Sigmoid colon (tissue), 7 donors: ENCODE data around the gene DENND4B. TPM values are rescaled to one million over a fixed set of nuclear protein-coding genes. Genes with fewer than 3 reads are reported as not detected.

Source experiments
- DNase-seq: peaks from one replicate; pipeline ENCODE4 v3.0.0-alpha.2; 2019
- H3K27ac ChIP-seq, 4 donors: fragments of 200-600 bp; sonication (generic); one replicate each; pipeline ENCODE4 v1.5.1; 2016 to 2019; ENCODE audit warnings: mild to moderate bottlenecking in 1 of 4
- H3K27me3 ChIP-seq, 3 donors: fragments of 200-600 bp; sonication (generic); one replicate each; pipeline ENCODE4 v1.5.1; 2019; ENCODE audit warnings: mild to moderate bottlenecking in 1 of 3
- H3K36me3 ChIP-seq, 4 donors: fragments of 200-600 bp; sonication (generic); one replicate each; pipeline ENCODE4 v1.5.1; 2016 to 2019
- H3K4me1 ChIP-seq, 4 donors: fragments of 200-600 bp; sonication (generic); one replicate each; pipeline ENCODE4 v1.5.1; 2017 to 2019
- H3K4me3 ChIP-seq, 4 donors: fragments of 200-600 bp; sonication (generic); one replicate each; pipeline ENCODE4 v1.5.1; 2017 to 2019; ENCODE audit warnings: mild to moderate bottlenecking in 2 of 4, moderate library complexity in 1 of 4
- H3K9me3 ChIP-seq, 4 donors: fragments of 200-600 bp in 3 of 4; sonication (generic) in 3 of 4; one replicate each; pipeline versions ENCODE4 v1.5.1 to v1.6.1; 2013 to 2019
- CTCF ChIP-seq, 4 experiments: fragments of 450-650 bp in 3 of 4; fragments of 200-600 bp in 1 of 4; IDR thresholded peaks; one replicate each; pipeline ENCODE4 v1.5.1; 2016 to 2019; ENCODE audit warnings: antibody characterized with exemption in 4 of 4, mild to moderate bottlenecking in 3 of 4, moderate library complexity in 2 of 4
- EP300 ChIP-seq, 4 donors: sonication (generic); formaldehyde crosslinking; IDR thresholded peaks; one replicate each; pipeline ENCODE4 v1.6.1; 2017; ENCODE audit warnings: antibody characterized with exemption in 4 of 4
- POLR2A ChIP-seq, 2 donors: fragments of 450-650 bp; IDR thresholded peaks; one replicate each; pipeline ENCODE4 v1.6.1; 2016; ENCODE audit warnings: antibody characterized with exemption in 2 of 2, mild to moderate bottlenecking in 2 of 2, moderate library complexity in 2 of 2
- POLR2AphosphoS5 ChIP-seq, 4 donors: sonication (generic); formaldehyde crosslinking; IDR thresholded peaks; one replicate each; pipeline ENCODE4 v1.6.1; 2017; ENCODE audit warnings: antibody characterized with exemption in 4 of 4
- WGBS, 2 donors: extraction: QIAGEN DNeasy Blood & Tissue Kit; methylation state at CpG; one replicate each; pipeline ENCODE4 v1.1.7; 2013; 5-methylcytosine and 5-hydroxymethylcytosine counted together
- intact Hi-C: fragments of 100-400 bp; cut with DNase I; formaldehyde crosslinking; loops from one replicate; pipeline ENCODE4 v1.15.1; 2023
- polyA plus RNA-seq, 3 donors: library from polyadenylated mRNA; stranded (reverse); fragments of 200-250 nt; gene quantifications; one replicate each; pipeline ENCODE4 v1.2.3, GENCODE V29; 2013
- total RNA-seq, 4 donors: library from RNA; depleted of rRNA; stranded (reverse); fragments of >200 nt; gene quantifications; one replicate each; pipeline ENCODE4 v1.1.0, GENCODE V29; 2016
- donor health status: healthy with polysubstance abuse.
- donor health status: Bipolar disorder and iron deficiency.
- donor health status: healthy.

The DENND4B gene
- total and polyA plus RNA-seq, 7 donors, result 4.9 to 41.6 (median 18.1) TPM

DNA sequence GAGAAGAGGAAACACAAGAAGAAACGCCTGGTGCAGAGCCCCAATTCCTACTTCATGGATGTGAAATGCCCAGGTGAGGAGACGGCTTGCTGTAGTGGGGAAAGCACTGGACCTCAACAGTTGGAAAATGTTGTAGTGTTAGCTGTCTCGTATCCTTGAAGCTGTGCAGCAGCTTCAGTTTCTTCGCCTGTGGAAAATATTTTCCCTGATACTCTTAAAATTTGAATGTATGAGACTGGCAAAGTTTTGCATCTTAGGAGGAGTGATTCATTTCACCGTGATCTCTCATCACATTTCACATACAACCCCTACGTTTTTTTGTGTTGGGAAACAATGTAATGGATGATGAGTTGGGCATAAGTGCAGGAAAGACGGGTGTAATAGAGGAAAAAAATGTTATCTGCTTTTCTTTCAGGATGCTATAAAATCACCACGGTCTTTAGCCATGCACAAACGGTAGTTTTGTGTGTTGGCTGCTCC, 44.7 kb upstream of the DENND4B start:
- DNase-seq, result no peak
- 1 to 11% methylated on average over 9 of the region's 9 CpGs for whole genome bisulfite sequencing, 2 donors
- H3K4me1 ChIP-seq, result peaks cover 0 to 43% (median 39%) of the 10 kb centered on the region in 4 donors
- H3K27me3 ChIP-seq, result no peaks in the 10 kb centered on the region
- H3K4me3 ChIP-seq, result peak overlapping the region; percentile 72 to 96 (median 80)
- peaks cover 11 to 47% (median 20%) of the 10 kb centered on the region in 4 donors for H3K36me3 ChIP-seq
- TF ChIP-seq EP300 (IDR thresholded peaks at IDR 0.05), result no peak
- no peak for TF ChIP-seq POLR2A (IDR thresholded peaks at IDR 0.05)
- no peak for TF ChIP-seq POLR2AphosphoS5 (IDR thresholded peaks at IDR 0.05)
- no peak for TF ChIP-seq CTCF (IDR thresholded peaks at IDR 0.05)
- intact Hi-C loops, result loop anchor here (2.0 kb wide), 1 partner anchor 68 kb away; the partner anchor contains the start of gene GATAD2B
- peak overlapping the region; percentile 90 to 95 (median 92) for H3K27ac ChIP-seq
- H3K9me3 ChIP-seq, result no peaks in the 10 kb centered on the region

DNA sequence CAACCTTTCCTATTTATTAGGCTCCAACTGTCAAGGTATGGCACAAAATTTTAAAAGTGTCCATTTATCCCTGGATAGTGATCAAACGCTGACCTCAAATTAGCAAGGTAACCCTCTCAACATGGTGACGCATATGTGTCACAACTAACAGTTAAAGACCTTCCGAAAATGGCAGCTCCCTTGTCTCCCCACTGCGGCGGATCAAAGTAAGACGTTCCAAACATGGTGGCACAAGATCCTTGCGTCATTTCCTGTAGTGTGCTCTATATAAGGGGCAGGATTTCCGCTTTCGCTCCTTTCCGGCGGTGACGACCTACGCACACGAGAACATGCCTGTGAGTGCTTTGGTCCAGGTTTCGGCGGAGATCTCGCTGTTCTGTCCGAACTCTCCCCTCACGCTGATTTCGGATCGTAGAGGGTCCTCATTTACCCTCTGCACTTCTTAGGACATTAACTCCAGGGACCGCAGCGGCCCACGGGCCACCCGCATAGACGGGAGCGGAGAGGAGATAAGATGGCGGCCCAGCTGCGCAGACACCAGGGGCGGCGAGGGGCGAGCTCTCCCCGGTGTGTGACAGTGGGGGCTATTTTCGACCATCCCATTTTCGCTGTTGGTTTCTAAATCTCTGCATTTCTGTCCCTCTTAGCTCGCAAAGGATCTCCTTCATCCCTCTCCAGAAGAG, 44.1 kb upstream of the DENND4B start, which contains the start of gene RPS27:
TSS of gene RPS27 (plus strand) at position 295 of the 683 bp plus-strand sequence. CDS start at position 330, 35 bp downstream.
- Histone ChIP-seq H3K9me3 (no peaks in the 10 kb centered on the region), H3K4me3 (peak within 1 kb of the TSS; percentile 72 to 96 (median 80)), H3K4me1 (peaks cover 0 to 45% (median 40%) of the 10 kb centered on the region in 4 donors), H3K36me3 (peaks cover 11 to 42% (median 19%) of the 10 kb centered on the region in 4 donors), H3K27ac (peak within 1 kb of the TSS; percentile 90 to 95 (median 92)), H3K27me3 (no peaks in the 10 kb centered on the region)
- WGBS, 2 donors, result 0 to 1% methylated on average over 36 of the region's 36 CpGs
- TF ChIP-seq CTCF (IDR thresholded peaks at IDR 0.05), result no peak
- TF ChIP-seq EP300 (IDR thresholded peaks at IDR 0.05), result peak in 2 of 4 donors; percentile 63 to 75
- TF ChIP-seq POLR2A (IDR thresholded peaks at IDR 0.05), result peak; percentile 99 to 100
- TF ChIP-seq POLR2AphosphoS5 (IDR thresholded peaks at IDR 0.05), result peak; percentile 100
- peak; percentile 98 for DNase-seq
- intact Hi-C loops, result loop anchor here (2.0 kb wide), 1 partner anchor 68 kb away; the partner anchor contains the start of gene GATAD2B

- H3K4me3 ChIP-seq, result no peak overlapping the region
- no peak for DNase-seq
- TF ChIP-seq POLR2AphosphoS5 (IDR thresholded peaks at IDR 0.05) (no peak), EP300 (IDR thresholded peaks at IDR 0.05) (no peak), POLR2A (IDR thresholded peaks at IDR 0.05) (no peak), CTCF (IDR thresholded peaks at IDR 0.05) (no peak)
- peaks cover 3 to 21% (median 7%) of the 10 kb centered on the region in 4 donors for H3K36me3 ChIP-seq
- peaks cover 0 to 50% (median 42%) of the 10 kb centered on the region in 4 donors for H3K4me1 ChIP-seq
- H3K27ac ChIP-seq, result peak overlapping the region; percentile 86 to 95 (median 92)
- no peaks in the 10 kb centered on the region for H3K9me3 ChIP-seq
- H3K27me3 ChIP-seq, result no peaks in the 10 kb centered on the region
- 86 to 93% methylated on average over 8 of the region's 8 CpGs for WGBS, 2 donors
- intact Hi-C loops, result loop anchor here (2.0 kb wide), 1 partner anchor 311 kb away; no protein-coding TSS in a partner anchor
These were observed 41.1 kb upstream of the DENND4B start for GRCh38 chr1:153987621-153988020.

DNA sequence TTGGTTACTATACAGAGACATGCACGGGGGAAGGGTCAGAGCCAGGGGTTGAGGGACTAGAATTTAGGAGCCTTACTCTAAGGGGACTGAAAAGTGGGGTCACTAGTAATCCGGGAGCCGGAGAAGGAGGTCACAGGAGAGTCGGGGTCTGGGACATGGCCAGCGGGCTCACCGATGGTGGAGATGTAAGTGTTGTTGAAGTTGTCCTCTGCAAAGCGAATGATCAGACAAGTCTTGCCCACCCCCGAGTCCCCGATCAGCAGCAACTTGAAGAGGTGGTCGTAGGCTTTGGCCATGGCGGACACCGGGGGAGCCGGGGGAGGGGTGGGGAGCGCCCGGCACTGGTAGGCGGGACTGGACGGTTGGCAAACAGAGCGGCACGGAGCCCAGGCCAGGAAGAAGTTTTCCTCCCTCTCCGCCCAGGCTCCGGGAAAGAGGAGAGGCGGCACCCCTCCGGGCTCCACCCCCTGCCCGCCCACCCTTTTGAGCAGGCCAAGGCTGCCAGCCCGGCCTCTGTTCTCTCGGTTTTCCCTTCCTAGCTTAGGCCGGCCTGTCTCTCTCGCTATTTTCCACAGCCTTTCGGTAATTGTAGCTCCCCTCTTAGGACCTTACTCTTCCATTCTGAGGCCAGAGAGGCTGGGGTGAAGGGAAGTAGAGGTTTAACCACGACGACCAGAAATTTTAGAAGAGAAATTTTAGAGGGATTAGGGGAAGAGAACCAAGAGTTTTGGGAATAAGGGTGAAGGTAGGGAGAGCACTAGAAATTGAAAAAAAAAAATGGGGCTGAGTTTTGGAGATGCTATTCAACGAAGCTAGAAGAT, 39.6 kb upstream of the DENND4B start, which contains the start of gene RAB13:
TSS of gene RAB13 (minus strand) at position 399 of the 821 bp plus-strand sequence. CDS start at position 296, 103 bp downstream.
- no peaks in the 10 kb centered on the region for H3K27me3 ChIP-seq
- peak within 1 kb of the TSS; percentile 86 to 95 (median 92) for H3K27ac ChIP-seq
- peaks cover 0 to 21% (median 0%) of the 10 kb centered on the region in 4 donors for H3K36me3 ChIP-seq
- H3K9me3 ChIP-seq, result no peaks in the 10 kb centered on the region
- intact Hi-C loops, result loop anchor here (1.0 to 2.0 kb wide), 4 partner anchors 17 to 309 kb away; no protein-coding TSS in a partner anchor
- DNase-seq, result peak; percentile 96
- WGBS, 2 donors, result 5 to 10% methylated on average over 32 of the region's 32 CpGs
- peak; percentile 70 to 93 (median 83) for TF ChIP-seq POLR2AphosphoS5 (IDR thresholded peaks at IDR 0.05)
- no peak for TF ChIP-seq EP300 (IDR thresholded peaks at IDR 0.05)
- H3K4me3 ChIP-seq, result peak within 1 kb of the TSS; percentile 58 to 64 (median 60)
- H3K4me1 ChIP-seq, result peaks cover 0 to 36% (median 29%) of the 10 kb centered on the region in 4 donors
